Right lobe of liver (tissue), 6 donors: Measurements from ENCODE around the gene CA5A. TPM values are rescaled to one million over a fixed set of nuclear protein-coding genes. Genes with fewer than 3 reads are reported as not detected.
"Not testable (repeated sequence)": the region's sequence is repeated elsewhere in the genome, so short reads cannot be mapped to it uniquely, and the experiment has no call there.

Experiments used
- ATAC-seq, 4 donors: fragments of 200-7000 bp; cut with Tn5 transposase; one replicate each; pipeline ENCODE4 v1.9.1; 2020; ENCODE audit warnings: mild to moderate bottlenecking in 4 of 4, moderate library complexity in 4 of 4
- DNase-seq, 3 donors: peaks; one replicate each; pipeline ENCODE4 v3.0.0-alpha.2; 2020
- H3K27ac ChIP-seq, 3 donors: fragments of 200-600 bp; one replicate each; pipeline ENCODE4 v1.8.0; 2022
- H3K27me3 ChIP-seq, 2 donors: fragments of 200-600 bp; one replicate each; pipeline ENCODE4 v1.8.0; 2022
- H3K36me3 ChIP-seq, 4 donors: fragments of 200-600 bp; sonication (generic) in 1 of 4; one replicate each; pipeline versions ENCODE4 v1.5.1 to v1.8.0; 2017 to 2022; ENCODE audit warnings: control low read depth in 1 of 4
- H3K4me1 ChIP-seq, 4 donors: fragments of 200-600 bp; sonication (generic) in 1 of 4; one replicate each; pipeline versions ENCODE4 v1.5.1 to v1.8.0; 2017 to 2022; ENCODE audit warnings: control low read depth in 1 of 4
- H3K4me3 ChIP-seq, 3 donors: fragments of 200-600 bp; one replicate each; pipeline ENCODE4 v1.8.0; 2022
- H3K9me3 ChIP-seq, 4 donors: fragments of 200-600 bp; sonication (generic) in 1 of 4; one replicate each; pipeline versions ENCODE4 v1.5.1 to v1.8.0; 2017 to 2022; ENCODE audit warnings: control low read depth in 1 of 4
- CTCF ChIP-seq, 4 donors: fragments of 200-600 bp in 3 of 4; fragments of 450-650 bp in 1 of 4; IDR thresholded peaks; one replicate each; pipeline versions ENCODE4 v1.5.1 to v1.8.0; 2016 to 2022; ENCODE audit warnings: antibody characterized with exemption in 4 of 4, mild to moderate bottlenecking in 2 of 4
- POLR2A ChIP-seq: fragments of 450-650 bp; IDR thresholded peaks from one replicate; pipeline ENCODE4 v1.6.1; 2017; ENCODE audit warnings: antibody characterized with exemption, mild to moderate bottlenecking
- WGBS: methylation state at CpG from one replicate; pipeline ENCODE4 v1.1.6; 2018; ENCODE audit warnings: low coverage, low lambda C conversion rate; ENCODE audit not compliant: insufficient coverage; ENCODE audit errors: missing lambda C conversion rate; 5-methylcytosine and 5-hydroxymethylcytosine counted together
- intact Hi-C, 2 donors: fragments of 100-400 bp; cut with DNase I; formaldehyde crosslinking; loops; one replicate each; pipeline versions ENCODE4 v1.11.2 to v1.14.1; 2022
- total RNA-seq, 6 experiments: library from RNA; depleted of rRNA in 2 of 6; stranded (reverse); fragments of >200 nt in 2 of 6; fragmentation: NEBNext Ultra II Directional in 3 of 6; extraction: Animal tissue kit (Norgen Biotek cat#: 25700) in 3 of 6; gene quantifications; one replicate each; pipeline versions ENCODE4 v1.1.0 to v1.2.4, GENCODE V29; 2016 to 2023
- donor health status: DM: no; HTN: yes; CAD: no.
- donor health status: DM: no; HTN: no; CAD: no.
- donor health status: DM: no; HTN: no; CAD: no.
- donor health status: DM: no; HTN: yes; CAD: no.
- donor health status: DM: no; HTN: yes; CAD: no.

The CA5A gene
- total RNA-seq, 6 experiments from 2014 or later = 26.5 to 59.6 (median 30.2) TPM

- ATAC-seq = no peak
- Histone ChIP-seq H3K27ac (no peak overlapping the region), H3K27me3 (no peaks in the 10 kb centered on the region), H3K9me3 (no peaks in the 10 kb centered on the region), H3K36me3 (no peaks in the 10 kb centered on the region), H3K4me3 (no peak overlapping the region), H3K4me1 (peaks cover 0 to under 1% (median 0%) of the 10 kb centered on the region in 4 donors)
- no peak for DNase-seq
- intact Hi-C loops = no loop called here
- 77% methylated on average over 3 of the region's 5 CpGs for WGBS
- TF ChIP-seq POLR2A (no peak), CTCF (IDR thresholded peaks at IDR 0.05) (no peak)
These were observed 6.4 kb upstream of the CA5A start for GRCh38 chr16:87942680-87943079.

DNA sequence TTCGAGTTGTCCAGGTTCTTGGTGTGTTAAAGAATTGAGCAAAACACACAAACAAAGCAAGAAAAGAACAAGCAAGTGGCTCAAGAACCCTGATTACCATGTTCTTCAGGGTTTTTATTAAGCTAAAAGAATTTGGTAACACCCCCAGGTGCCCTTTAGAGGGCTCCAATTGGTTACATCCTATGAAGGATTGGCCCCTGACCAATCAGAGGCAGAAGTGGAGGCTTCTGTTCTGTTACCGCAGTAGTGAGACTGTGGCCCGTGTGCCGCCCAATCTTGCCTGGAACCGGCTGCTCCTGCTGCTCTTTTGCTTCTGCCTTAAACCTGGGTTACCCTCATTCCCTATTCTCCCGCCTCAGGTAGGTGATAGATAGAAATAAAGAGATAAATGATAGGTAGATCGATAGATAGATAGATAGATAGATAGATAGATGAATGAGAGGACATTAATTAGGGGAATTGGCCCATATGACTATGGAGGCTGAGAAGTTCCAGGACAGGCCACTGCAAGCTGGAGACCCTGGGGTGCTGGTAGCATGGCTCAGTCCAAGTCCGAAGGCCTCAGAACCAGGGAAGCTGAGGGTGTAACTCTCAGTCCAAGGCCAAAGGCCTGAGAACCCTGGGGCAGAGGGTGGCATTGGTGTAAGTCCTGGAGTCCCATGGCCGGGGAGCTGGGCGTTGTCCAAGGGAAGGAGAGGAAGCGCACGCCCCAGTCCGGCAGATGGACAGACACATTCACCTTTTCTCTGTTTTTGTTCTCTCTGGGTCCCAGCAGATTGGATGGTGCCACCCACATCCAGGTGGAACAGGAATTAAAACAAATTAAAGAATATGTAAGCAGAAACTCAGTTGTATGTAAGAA is 3.5 kb upstream of the CA5A start:
- DNase-seq (peak in 1 of 3 donors; percentile 37), ATAC-seq (no peak)
- no peaks in the 10 kb centered on the region for H3K27me3 ChIP-seq
- H3K4me3 ChIP-seq = no peak overlapping the region
- H3K36me3 ChIP-seq = no peaks in the 10 kb centered on the region
- intact Hi-C loops = no loop called here
- no peaks in the 10 kb centered on the region for H3K9me3 ChIP-seq
- H3K4me1 ChIP-seq = peaks cover 0 to 4% (median 0%) of the 10 kb centered on the region in 4 donors
- no peak for TF ChIP-seq POLR2A
- TF ChIP-seq CTCF (IDR thresholded peaks at IDR 0.05) = no peak
- WGBS = 87% methylated on average over 9 of the region's 13 CpGs
- H3K27ac ChIP-seq = no peak overlapping the region

DNA sequence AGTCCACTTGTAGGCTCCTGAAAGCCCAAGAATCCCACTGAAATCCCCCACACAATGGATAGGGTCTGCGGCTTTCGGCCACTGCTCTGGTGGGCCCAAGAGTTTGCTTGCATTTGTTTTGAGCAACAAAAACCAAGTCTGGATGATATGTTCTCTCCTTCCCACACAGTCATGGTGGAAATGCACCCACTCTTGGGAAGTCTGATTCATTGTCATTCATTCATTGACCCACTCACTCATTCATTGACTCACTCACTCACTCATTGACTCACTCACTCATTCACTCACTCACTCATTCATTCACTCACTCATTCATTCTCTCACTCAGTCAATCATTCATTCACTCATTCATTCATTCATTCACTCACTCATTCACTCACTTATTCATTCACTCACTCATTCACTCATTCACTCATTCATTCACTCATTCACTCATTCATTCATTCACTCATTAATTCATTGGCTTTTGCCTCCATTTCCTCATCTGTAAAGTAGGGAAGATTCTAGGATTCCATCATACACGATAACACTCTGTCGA is 2.2 kb upstream of the CA5A start:
- no peak for DNase-seq
- Histone ChIP-seq H3K4me1 (peaks cover 0 to 9% (median under 1%) of the 10 kb centered on the region in 4 donors), H3K27ac (no peak overlapping the region), H3K27me3 (no peaks in the 10 kb centered on the region), H3K9me3 (no peaks in the 10 kb centered on the region), H3K36me3 (no peaks in the 10 kb centered on the region), H3K4me3 (no peak overlapping the region)
- WGBS = 95% methylated on average over 2 of the region's 4 CpGs
- intact Hi-C loops = no loop called here
- TF ChIP-seq POLR2A (no peak), CTCF (IDR thresholded peaks at IDR 0.05) (no peak)
- ATAC-seq = no peak

GRCh38 chr16:87937231-87937542 is 858 bp upstream of the CA5A start:
- 63% methylated on average over 7 of the region's 7 CpGs for WGBS
- Histone ChIP-seq H3K27ac (peak overlapping the region; percentile 51 to 93 (median 84)), H3K4me3 (peak overlapping the region in 1 of 3 donors; percentile 62), H3K4me1 (peaks cover 0 to 17% (median 5%) of the 10 kb centered on the region in 4 donors)
- H3K9me3 ChIP-seq, H3K36me3 ChIP-seq, intact Hi-C loops, ATAC-seq, H3K27me3 ChIP-seq, DNase-seq: not testable (repeated sequence)

- 24% methylated on average over 11 of the region's 14 CpGs for whole genome bisulfite sequencing
- peak in 2 of 4 donors; percentile 0 to 1 for ATAC-seq
- Histone ChIP-seq H3K27ac (peak overlapping the region; percentile 57 to 93 (median 84)), H3K4me3 (peak overlapping the region; percentile 46 to 74 (median 62)), H3K4me1 (peaks cover 0 to 27% (median 11%) of the 10 kb centered on the region in 4 donors)
- H3K27me3 ChIP-seq, H3K36me3 ChIP-seq, intact Hi-C loops, H3K9me3 ChIP-seq: not testable (repeated sequence)
- peak in 1 of 3 donors; percentile 27 for DNase-seq
These were observed 334 bp downstream of the CA5A start for GRCh38 chr16:87936016-87936374.

- H3K9me3 ChIP-seq, ATAC-seq, intact Hi-C loops, DNase-seq, H3K27me3 ChIP-seq, H3K36me3 ChIP-seq: not testable (repeated sequence)
- peaks cover 0 to 27% (median 11%) of the 10 kb centered on the region in 4 donors for H3K4me1 ChIP-seq
- 28% methylated on average over 7 of the region's 19 CpGs for WGBS
- peak overlapping the region; percentile 57 to 93 (median 84) for H3K27ac ChIP-seq
- peak overlapping the region; percentile 46 to 74 (median 62) for H3K4me3 ChIP-seq
These were observed 1.4 kb downstream of the CA5A start for GRCh38 chr16:87934752-87935425.
